H54 (cell line): ENCODE measurements around the gene SLC25A22.

Experiments used
- DNase-seq: peaks from one replicate; pipeline ENCODE4 v3.0.0; 2011; ENCODE audit warnings: low spot score, mixed read lengths; ENCODE audit not compliant: insufficient read length
- FAIRE-seq: peaks from 3 replicates; lab custom pipeline; 2011; peaks lifted over from hg19 to GRCh38; lab: Jason Lieb, UNC
- POLR2A ChIP-seq: IDR thresholded peaks from 2 replicates; pipeline ENCODE4 v1.6.1; 2011; ENCODE audit warnings: low read depth, mild to moderate bottlenecking, low read length

The SLC25A22 gene

DNA sequence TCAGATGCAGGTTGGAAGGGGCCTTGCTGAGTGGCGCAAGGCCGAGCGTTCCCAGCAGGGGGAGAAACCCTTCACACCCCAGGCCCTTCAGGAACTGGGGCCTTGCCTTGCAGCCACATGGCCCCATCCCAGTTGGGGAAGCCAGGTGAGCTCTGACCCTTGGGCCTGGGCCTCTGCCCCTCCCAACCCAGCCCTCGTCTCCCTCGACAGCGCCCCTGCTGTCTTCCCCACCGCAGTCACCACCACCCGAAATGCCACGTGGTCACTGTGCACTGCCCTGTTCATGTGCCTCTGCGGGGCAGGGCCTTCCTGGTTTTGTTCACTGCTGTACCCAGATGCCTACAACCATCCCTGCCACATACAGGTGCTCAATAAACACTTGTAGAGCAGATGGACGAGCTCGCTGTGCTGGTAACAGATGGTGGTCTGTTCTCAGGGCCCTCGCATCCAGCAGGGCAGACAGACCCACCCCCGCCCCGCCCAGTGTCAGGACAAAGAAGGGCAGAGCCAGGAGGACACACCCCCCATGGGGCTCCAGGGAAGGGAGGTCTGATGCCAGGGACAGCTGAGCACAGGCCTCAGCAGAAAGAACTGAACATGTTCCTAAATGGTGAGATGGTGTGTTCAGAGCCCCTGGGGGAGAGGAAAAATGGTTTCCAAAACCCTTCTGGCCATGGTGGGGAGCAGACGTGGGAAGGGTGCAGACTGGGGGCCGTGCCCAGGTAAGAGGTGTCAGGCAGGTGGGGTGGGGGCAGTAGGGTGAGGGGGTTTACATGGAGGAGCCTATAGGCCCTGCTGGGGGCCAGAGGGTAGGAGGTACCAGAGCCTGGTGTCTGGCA lies 40.6 kb upstream of the SLC25A22 start:
- FAIRE-seq (no peak), DNase-seq (peak; percentile 71)
- TF ChIP-seq POLR2A = peak; percentile 5; the same call in 1 of the 2 replicates

DNA sequence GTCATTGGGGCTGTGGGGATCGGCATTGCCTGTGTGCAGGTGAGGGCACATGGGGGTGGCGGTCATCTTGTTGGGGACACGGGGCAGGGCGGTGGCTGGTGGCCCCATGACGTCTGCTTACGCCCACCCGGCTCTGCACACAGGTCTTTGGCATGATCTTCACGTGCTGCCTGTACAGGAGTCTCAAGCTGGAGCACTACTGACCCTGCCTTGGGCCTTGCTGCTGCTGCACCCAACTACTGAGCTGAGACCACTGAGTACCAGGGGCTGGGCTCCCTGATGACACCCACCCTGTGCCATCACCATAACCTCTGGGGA lies 39.9 kb upstream of the SLC25A22 start:
- FAIRE-seq (no peak), DNase-seq (no peak)
- no peak for TF ChIP-seq POLR2A

DNA sequence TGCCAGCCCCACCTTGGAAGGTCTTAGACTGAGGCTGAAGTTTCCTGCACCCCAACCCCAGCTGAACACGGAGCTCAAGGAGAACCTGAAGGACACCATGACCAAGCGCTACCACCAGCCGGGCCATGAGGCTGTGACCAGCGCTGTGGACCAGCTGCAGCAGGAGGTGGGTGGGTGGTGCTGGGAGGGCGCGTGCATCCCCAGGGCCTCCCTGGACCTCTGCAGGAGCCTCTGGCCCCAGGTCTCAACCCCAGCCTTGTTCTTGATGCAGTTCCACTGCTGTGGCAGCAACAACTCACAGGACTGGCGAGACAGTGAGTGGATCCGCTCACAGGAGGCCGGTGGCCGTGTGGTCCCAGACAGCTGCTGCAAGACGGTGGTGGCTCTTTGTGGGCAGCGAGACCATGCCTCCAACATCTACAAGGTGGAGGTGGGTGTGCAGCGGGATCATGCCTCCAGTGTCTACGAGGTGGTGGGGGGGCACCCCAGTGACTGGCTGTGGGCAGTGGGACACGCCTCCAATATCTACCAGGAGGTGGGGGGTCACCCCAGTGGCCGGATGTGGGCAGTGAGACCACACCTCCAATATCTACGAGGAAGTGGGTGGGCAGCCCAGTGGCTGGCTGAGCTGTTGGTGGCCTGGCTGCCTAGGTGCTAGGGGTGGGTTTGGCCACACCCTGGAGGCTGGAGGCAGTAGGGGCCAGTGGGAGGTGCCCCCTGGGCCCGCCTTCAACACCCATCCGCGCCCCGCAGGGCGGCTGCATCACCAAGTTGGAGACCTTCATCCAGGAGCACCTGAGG lies 39.3 kb upstream of the SLC25A22 start:
- TF ChIP-seq POLR2A = no peak
- FAIRE-seq (no peak), DNase-seq (no peak)

DNA sequence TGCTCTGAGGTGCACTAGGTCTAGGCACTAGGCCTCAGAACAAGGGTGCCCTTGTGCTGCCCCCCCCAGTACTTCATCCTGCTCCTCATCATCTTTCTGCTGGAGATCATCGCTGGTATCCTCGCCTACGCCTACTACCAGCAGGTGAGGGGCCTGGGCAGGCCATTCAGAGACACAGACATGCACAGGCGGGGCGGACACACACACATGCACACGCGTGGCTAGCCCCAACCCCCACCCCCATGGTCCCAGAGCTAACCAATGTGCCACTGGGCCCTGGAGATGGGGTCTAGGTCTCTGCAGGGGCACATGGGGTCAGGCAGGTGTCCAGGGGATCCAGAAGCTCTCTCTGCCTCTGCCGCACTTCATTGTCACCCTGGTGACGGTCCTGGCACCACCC lies 38.6 kb upstream of the SLC25A22 start:
- no peak for TF ChIP-seq POLR2A
- DNase-seq = no peak
- FAIRE-seq = no peak

DNA sequence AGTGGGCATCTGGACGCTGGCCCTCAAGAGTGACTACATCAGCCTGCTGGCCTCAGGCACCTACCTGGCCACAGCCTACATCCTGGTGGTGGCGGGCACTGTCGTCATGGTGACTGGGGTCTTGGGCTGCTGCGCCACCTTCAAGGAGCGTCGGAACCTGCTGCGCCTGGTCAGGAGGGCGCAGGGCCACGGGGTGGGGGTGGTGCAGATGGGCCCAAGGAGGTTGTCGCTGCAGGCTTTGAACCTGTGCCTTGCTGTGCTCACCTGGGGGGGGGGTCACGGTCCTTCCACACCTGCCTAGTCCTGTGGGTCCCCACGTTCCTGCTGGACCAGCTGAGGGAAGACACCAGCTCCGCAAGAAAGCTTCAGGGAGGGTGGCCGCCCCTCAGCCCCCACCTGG lies 38.2 kb upstream of the SLC25A22 start:
- TF ChIP-seq POLR2A = no peak
- DNase-seq = no peak
- FAIRE-seq = no peak

DNA sequence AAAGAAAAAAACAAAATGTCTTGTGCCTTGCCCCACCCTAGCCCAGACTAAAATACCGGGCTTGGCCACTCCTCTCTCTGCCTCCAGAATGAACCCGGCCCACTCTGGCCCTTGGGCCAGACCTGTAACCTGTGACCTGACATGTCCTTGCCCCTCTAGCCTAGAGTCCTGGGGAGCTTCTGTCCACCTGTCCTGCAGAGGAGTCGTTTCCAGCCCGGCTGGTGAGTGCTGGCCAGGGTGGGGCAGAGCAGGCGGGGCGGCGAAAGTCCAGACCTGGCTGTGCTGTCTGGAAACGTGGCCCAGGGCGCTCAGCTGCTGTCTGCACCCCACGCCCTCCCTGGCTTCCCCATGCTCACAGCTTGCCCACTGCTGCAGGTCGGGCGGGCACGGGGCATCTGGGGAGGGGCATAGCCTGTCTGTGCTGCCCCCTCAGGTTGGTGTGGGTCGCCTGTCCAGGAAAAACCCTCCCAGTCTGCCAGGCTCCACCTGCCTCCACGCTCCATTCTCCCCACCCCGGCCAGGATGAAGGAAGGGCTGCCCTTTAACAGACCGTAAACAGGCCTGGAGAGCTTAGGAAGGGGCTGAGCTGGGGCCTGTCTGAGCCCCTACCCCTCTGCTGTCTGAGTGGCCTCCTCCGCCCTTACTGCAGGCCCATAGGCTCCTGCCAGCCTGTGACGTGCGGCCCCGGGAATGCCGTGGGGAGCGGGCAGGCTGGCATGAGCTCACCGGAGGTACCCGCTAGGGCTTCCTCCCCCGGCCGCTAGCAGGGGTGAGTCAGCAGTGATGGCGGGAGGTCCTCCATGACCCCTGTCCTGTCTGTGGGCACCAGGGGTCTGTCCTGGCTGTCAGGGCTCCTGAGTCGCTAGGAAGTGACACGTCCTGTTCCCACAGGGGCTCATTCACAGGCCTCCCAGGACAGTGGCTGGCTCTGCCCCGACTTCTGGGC lies 36.6 kb upstream of the SLC25A22 start:
- peak; percentile 29; the same call in 1 of the 2 replicates for TF ChIP-seq POLR2A
- FAIRE-seq (no peak), DNase-seq (peak; percentile 94)

DNA sequence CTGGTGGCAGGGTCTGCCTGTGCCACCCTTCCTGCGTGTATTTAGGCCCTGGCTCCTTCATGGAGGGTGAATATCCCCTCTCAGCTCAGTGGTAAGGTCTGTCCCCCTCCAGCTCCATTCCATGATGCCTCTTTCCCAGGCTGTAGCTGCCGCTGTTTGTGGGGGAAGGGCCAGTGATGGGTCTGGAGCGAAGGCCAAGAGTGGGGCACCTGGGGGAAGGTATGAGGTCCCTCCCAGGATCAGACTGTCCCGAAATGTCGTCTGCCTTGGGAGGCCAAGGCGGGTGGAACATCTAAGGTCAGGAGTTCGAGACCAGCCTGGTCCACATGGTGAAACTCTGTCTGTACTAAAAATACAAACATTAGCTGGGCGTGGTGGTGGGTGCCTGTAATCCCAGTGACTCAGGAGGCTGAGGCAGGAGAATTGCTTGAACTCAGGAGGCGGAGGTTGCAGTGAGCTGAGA lies 35.8 kb upstream of the SLC25A22 start:
- no peak for FAIRE-seq
- no peak for DNase-seq
- no peak for TF ChIP-seq POLR2A

DNA sequence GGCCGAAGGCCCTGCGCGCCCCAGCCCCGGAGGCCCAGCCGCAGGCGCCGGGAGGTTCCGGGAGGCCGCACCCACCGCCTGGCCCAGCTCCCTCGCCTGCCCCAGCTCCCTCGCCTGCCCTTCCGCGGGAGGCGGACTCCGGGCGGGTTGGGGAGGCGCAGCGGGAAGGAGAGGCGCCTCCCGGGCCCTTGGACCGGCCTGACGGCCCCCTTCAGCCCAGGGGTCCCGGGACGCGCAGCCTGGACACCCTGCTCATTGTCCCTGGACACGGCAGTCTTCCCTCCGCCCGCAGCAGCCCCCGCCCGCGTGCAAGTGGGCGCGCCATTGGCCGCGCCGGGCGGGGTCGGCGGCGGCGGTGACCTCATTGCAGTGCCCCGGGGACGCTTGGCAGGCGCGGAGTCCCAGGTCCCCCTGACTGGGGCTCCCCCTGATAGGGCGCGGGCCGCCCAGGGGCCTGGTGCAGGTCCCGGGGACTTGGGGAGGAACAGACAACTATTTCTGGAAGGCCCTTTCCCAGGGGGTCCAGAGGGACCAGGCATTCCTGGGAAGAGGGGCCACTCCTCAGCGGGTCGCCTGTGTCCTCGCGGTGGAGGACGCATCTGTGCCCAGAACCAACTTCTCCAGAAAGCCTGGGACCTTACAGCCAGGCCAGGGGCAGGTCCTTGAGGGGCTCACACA lies 35.2 kb upstream of the SLC25A22 start:
- DNase-seq (no peak), FAIRE-seq (no peak)
- peak; percentile 20; the same call in 1 of the 2 replicates for TF ChIP-seq POLR2A

DNA sequence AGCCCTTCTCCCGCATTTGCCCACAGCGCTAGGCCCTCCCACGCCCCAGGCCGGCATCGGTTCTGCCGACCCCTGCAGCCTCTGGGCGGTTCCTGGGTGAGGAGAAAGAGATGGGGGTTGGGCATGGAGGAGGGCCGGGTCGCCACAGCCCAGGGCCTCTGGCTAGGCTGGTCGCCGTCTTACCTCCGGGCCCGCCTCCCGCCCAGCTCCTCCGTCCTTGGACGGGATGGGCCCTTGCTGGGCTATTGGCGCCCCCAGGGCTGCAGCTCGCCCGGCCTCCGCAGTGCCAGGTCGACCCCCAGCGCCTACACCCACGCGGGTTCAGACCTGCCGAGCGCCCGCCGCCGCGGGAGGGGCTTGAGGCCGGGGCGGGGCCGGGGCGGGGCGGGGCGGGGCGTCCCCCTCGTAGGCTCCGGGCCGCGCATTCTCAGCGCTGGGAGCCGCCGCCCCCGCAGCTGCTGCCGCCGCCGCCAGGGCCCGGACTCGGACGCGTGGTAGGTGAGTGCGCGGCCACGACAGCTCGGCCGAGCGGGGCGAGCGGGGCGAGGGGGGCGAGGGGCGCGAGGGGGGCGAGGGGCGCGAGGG lies 34.5 kb upstream of the SLC25A22 start, which contains the start of gene CD151:
Gene CD151 (plus strand): TSS at position 424 of the 585 bp plus-strand sequence. CDS start 3,118 bp downstream, outside the sequence.
- FAIRE-seq (no peak), DNase-seq (no peak)
- peak; percentile 58; the same call in 1 of the 2 replicates for TF ChIP-seq POLR2A

DNA sequence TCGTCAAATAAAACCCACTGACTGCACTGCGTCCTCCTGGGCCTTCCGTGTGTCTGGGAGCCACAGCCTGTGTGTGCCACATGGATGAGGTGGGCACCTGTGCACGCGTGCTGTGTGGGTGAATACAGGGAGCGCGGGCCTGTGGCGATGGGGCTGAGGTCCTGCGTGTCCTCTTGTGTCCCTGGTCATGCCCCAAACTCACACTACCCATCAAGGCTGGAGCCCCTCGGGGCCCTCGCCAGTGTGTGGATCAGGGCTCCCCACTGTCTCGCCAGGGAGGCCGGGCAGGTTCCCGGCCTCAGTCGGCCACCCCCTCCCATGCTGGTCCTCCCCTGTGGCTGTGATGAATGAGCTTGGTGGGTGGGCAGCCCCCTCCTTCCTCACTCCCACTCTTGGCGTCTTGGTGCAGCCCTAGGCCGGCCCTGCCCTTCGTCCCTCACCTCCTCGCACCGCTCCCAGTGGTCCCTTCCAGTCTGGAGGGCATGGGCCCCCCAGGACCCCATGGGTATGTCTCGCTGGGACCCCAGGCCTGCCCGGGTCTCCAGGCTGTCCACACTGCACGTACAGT lies 34.0 kb upstream of the SLC25A22 start:
- DNase-seq (no peak), FAIRE-seq (no peak)
- no peak for TF ChIP-seq POLR2A

DNA sequence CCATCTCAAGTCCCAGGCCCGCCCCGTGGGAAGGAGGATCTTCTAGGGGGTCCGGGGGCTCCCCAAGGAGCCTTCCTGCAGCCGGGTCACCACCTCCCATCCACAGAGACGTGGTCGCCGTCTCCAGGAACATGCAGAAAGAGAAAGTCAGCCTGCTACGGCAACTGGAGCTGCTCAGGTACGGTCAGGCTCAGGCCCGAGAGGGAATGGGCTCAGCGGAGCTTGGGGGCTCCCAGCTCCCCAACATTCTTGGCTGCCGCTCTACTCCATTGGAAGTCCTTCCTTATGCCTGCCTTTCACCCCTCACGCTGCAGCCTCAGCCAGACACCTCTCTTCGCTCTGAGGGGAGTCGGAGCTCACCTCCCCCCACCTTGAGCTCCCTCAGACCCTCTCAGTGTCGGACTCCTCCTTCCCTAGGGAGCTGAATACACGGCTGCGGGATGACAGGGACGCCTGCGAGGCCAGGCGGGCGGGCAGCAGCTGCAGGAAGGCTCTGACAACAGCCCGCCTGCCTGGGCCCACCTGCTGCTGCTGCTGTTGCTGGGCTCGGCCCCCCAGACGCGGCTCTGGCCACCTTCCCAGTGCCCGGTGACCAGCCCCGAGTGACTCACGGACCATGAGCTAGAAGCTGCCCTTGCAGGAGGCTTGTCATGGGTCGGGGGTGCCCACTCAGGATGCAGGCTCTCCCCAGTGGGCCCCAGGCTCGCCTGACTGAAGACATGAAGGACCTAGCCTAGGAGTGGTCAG lies 33.2 kb upstream of the SLC25A22 start:
- FAIRE-seq (peak; percentile 45), DNase-seq (peak; percentile 97)
- peak; percentile 25; the same call in 1 of the 2 replicates for TF ChIP-seq POLR2A
